ENCODE data around the gene HOXC12. TPM values are rescaled to one million over a fixed set of nuclear protein-coding genes. Genes with fewer than 3 reads are reported as not detected.

The HOXC12 gene
- total RNA-seq, 2 donors from 2014 or later, result not detected

- no peak overlapping the region for H3K27ac ChIP-seq
- H3K27me3 ChIP-seq, result peaks cover 42 to 51% of the 10 kb centered on the region in 2 donors
- no peak for TF ChIP-seq CTCF (IDR thresholded peaks at IDR 0.05)
- peaks cover 0 to 18% of the 10 kb centered on the region in 2 donors for H3K4me1 ChIP-seq
- H3K4me3 ChIP-seq, result no peak overlapping the region
- no peaks in the 10 kb centered on the region for H3K36me3 ChIP-seq
- no peak for DNase-seq (ENCODE audit: low spot score)
- no peaks in the 10 kb centered on the region for H3K9me3 ChIP-seq
Measured at GRCh38 chr12:54008260-54008552, 53.5 kb downstream of the HOXC12 start.

MicroRNAs within 50 kb of the gene (microRNA counts, 767-probe panel; counts per million panel counts)
- 0 to 1,689 counts per million in 2 donors for microRNA hsa-miR-196a-5p

Small RNAs within 50 kb of the gene (microRNA-seq; reads per million reads assigned to microRNA genes)
- gene MIR196A2 (ENCODE audit: borderline number of aligned reads in 2 of 2, borderline replicate concordance in 1 of 2), result 1.4 to 2.8 reads per million in 2 donors

Other genes starting within 250 kb of the HOXC12 start
- 100 to 1,000 TPM; 182 to 232 TPM for gene CALCOCO1, start 227.5 kb upstream of the HOXC12 start, total RNA-seq
- gene CISTR, start 202.9 kb upstream of the HOXC12 start, total RNA-seq, result 1 to 10 TPM in 1 of 2 donors, not detected in 1; 3.7 TPM
- gene HOXC13, start 16.1 kb upstream of the HOXC12 start, total RNA-seq, result not detected
- gene HOXC11, start 18.2 kb downstream of the HOXC12 start, total RNA-seq, result not detected
- gene HOTAIR, start 20.1 kb downstream of the HOXC12 start, total RNA-seq, result not detected
- not detected for gene HOXC10, start 30.2 kb downstream of the HOXC12 start, total RNA-seq
- gene HOXC9, start 45.3 kb downstream of the HOXC12 start, total RNA-seq, result not detected
- not detected for gene HOXC8, start 54.1 kb downstream of the HOXC12 start, total RNA-seq
- not detected for gene HOXC6, start 73.5 kb downstream of the HOXC12 start, total RNA-seq
- under 1 TPM in 1 of 2 donors, not detected in 1; 0.33 TPM for gene HOXC5, start 78.1 kb downstream of the HOXC12 start, total RNA-seq
- gene HOXC4, start 98.9 kb downstream of the HOXC12 start, total RNA-seq, result under 1 TPM in 1 of 2 donors, not detected in 1; 0.20 TPM
- 10 to 100 TPM; 14.5 to 29.4 TPM for gene SMUG1, start 234.1 kb downstream of the HOXC12 start, total RNA-seq